GM12873 (cell line): ENCODE results near the gene ADM.

Source experiments
- TF ChIP-seq, protein P1 (sequence below): IDR thresholded peaks from 2 replicates; pipeline ENCODE4 v1.5.1; 2012; ENCODE audit warnings: low read depth, mild to moderate bottlenecking, moderate library complexity, low read length, control low read depth; ENCODE audit not compliant: insufficient read depth; ENCODE audit errors: missing control alignments

ADM gene

DNA sequence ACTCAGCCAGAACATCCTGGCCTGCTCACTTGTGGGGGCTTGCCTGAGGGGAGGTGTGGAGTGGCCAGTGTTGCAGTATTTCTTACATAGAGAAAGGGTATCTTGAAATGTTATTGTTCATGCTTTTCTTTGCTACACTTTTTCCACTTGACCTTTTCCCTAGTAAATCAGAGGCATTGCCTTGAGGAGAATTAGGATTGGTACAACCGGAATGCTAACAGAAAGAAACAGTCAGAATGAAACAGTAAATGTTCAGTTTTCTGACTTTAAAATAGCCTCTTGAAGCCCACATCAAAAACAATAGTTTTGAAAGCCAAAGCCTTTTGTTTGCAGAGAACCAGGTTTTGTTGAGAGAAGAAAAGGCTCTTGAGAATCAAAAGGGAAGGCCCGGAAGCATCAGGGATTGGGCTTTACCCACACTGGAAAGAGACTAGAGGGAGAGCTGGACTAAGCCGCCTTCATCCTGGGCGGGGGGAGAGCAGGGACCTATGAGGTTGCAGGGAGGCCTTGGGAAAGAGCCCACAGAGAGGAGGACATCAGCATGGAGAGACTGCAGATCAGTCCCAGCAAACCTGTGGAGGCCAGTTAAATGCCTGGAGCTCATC, 12.4 kb downstream of the ADM start:
- TF ChIP-seq, protein P1, sequence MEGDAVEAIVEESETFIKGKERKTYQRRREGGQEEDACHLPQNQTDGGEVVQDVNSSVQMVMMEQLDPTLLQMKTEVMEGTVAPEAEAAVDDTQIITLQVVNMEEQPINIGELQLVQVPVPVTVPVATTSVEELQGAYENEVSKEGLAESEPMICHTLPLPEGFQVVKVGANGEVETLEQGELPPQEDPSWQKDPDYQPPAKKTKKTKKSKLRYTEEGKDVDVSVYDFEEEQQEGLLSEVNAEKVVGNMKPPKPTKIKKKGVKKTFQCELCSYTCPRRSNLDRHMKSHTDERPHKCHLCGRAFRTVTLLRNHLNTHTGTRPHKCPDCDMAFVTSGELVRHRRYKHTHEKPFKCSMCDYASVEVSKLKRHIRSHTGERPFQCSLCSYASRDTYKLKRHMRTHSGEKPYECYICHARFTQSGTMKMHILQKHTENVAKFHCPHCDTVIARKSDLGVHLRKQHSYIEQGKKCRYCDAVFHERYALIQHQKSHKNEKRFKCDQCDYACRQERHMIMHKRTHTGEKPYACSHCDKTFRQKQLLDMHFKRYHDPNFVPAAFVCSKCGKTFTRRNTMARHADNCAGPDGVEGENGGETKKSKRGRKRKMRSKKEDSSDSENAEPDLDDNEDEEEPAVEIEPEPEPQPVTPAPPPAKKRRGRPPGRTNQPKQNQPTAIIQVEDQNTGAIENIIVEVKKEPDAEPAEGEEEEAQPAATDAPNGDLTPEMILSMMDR = no peak

DNA sequence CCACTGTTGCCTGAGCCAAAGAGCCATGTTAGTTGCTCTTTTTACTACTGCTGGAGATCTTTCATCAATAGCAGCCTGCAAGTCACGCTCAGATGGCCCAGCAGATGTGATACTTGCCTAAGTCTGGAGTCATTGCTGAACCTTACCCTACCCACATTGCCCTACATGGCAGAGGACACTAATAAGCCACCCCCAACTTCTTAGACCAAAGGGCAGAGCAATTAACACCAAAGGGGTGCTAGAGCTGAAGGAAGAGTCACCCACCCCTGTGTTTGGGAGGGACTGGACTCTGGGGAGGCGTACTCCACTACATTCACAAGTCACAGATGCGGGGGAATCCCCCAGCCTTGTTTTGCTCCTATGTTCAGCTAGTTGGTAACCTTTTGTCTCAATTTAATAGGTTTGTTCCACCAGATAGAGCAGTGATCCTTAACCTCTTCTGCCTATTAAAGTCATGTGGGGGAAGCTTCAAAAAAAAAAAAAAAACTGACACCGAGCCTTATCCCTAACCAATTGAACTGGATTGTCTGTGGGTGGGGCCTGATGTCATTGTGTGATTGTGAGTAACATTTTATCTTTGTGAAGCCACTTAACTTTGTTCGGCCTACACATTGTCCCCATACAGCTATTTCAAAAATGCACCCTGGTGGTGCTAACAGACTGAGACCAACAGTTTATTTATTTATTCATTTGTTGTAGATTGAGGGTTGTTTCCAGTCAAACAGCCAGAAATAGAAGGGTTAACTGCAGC, 13.1 kb downstream of the ADM start:
- TF ChIP-seq, protein P1 = no peak

DNA sequence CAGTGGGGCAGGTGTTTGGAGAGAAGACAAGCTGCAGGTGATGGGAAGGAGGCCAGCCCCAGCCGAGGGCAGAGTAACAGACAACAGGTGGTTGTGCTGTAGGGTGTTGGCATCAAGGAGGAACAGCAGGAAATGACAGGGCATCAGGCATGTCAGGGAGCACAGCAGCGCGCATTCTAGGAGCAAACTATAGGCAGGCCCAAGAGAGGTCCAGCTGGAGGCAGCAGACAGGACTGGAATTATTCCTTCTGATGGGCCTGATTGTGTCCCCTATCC, 13.6 kb downstream of the ADM start:
- TF ChIP-seq, protein P1 = no peak

DNA sequence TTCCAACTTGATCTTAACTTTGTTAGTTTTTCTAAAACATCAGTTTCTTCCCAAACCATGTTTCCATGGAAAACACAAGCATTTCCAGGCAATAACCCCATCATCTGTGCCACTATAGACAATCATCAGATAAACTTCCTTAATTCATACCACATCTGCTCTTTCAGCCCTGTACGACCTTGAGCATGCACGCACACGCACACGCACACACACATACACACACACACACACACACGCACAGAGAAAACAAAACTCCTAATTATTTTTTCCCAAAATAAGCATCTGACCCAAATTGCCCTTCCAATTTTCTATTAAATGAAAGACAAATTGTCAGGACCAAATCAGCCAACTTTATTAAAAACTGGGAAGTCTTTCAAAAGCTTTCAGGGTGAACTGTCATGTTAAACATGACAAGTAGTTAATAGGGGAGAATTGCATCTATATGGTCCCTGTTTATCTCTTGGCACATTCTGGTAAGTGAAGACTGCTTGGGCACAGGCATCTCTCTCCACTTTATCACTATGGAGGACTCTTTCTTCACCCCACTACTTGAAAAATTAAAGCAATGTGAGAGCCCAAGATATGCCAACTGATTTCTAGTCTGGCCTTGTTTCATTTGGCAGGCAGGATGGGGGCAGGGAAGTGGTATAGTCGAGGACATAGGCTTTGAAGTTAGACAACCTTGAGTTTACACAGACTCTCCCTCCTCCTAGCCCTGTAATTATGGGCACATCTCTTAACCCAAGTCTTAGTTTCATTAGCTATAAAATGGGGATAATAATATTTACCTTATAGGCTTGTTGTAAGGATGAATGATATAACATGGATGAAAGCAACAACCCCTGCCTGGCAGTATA, 15.1 kb downstream of the ADM start:
- TF ChIP-seq, protein P1 = no peak

DNA sequence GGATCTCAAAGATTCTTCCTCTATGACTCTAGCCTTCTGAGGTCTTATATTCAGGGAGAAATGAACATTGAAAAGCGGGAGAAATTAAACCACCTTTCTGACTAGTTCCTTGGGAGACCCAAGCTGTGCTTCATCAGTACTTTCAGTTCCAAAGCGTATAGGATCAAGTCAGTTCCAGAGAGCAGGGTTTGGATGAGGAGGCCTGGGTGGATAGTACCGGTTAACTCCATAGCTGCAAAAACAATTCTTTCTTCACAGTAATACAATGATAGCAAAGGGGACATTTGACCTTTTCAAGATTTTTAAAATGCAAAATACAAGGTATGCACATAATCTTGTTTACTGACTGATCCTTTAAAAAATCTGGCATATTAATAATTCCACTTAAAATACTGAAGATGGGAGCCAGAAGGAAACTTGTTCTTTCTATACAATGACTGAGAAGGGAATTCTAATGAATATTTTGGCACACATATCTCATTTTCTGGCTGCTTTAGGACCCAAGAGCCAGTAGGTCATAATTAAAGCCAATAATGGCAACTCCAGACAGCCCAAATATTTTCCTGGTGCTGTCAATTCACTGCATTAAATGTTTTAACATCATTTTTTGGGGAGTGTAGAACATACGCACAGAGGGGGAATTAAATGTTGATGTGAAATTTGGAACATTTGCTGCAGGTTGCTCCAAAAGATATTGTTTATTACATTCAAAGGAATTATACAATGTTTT, 16.0 kb downstream of the ADM start:
- TF ChIP-seq, protein P1 = no peak

DNA sequence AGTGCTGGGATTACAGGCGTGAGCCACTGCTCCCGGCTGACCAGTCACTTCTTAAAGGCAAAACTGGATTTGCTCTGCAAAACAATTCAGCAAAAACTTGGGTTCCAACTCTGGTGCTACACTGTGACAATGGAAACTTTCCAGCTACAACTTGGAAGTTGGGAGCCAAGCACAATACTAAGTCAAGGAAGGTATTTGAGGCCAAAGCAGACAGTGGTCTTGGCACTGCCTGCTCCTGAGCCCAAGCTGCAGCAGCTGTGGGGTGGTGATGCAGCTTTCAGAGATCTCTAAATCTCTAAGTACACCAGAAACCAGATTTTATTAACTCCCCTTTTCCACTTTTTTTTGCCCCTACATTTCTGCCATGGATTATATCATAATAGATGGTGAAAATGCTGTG, 17.5 kb downstream of the ADM start:
- TF ChIP-seq, protein P1 = no peak
